22Rv1 (cell line): ENCODE results near the gene IL27RA.

Experiments used
- H3K27ac ChIP-seq: fragments of 450-650 bp; 2 replicates; pipeline ENCODE4 v1.5.1; 2017
- CTCF ChIP-seq: fragments of 450-650 bp; IDR thresholded peaks from 2 replicates; pipeline ENCODE4 v1.5.1; 2017; ENCODE audit warnings: mild to moderate bottlenecking
- ZFX ChIP-seq: fragments of 450-650 bp; IDR thresholded peaks from 2 replicates; pipeline ENCODE4 v1.6.1; 2017; ENCODE audit warnings: antibody characterized with exemption, borderline replicate concordance

IL27RA gene

GRCh38 chr19:13986348-13986904 is 45.1 kb upstream of the IL27RA start:
- no peak overlapping the region for H3K27ac ChIP-seq

GRCh38 chr19:13987101-13987890 is 44.3 kb upstream of the IL27RA start:
- H3K27ac ChIP-seq, result no peak overlapping the region
- no peak for TF ChIP-seq CTCF
- TF ChIP-seq ZFX, result no peak

More at GRCh38 chr19:13986348-13986904, 45.1 kb upstream of the IL27RA start:
- TF ChIP-seq CTCF (no peak), ZFX (no peak)

- no peak overlapping the region for H3K27ac ChIP-seq
- no peak for TF ChIP-seq CTCF
- TF ChIP-seq ZFX, result no peak
Observed at GRCh38 chr19:13989487-13989886, 42.1 kb upstream of the IL27RA start.

- TF ChIP-seq CTCF (no peak), ZFX (no peak)
- no peak overlapping the region for H3K27ac ChIP-seq
Observed at GRCh38 chr19:13990085-13990484, 41.5 kb upstream of the IL27RA start.

- TF ChIP-seq CTCF, result no peak
- no peak for TF ChIP-seq ZFX
- H3K27ac ChIP-seq, result no peak overlapping the region
Observed at GRCh38 chr19:13992025-13992424, 39.5 kb upstream of the IL27RA start.

GRCh38 chr19:13993590-13994300 is 37.8 kb upstream of the IL27RA start:
- TF ChIP-seq CTCF (no peak), ZFX (no peak)
- no peak overlapping the region for H3K27ac ChIP-seq
